CD14-positive monocyte (primary cell): Measurements from ENCODE around the gene HOXC12. TPM values are rescaled to one million over a fixed set of nuclear protein-coding genes. Genes with fewer than 3 reads are reported as not detected.
A peak's percentile ranks its signal among the peaks of the same experiment; 100 is the strongest.

ENCODE experiments used
- DNase-seq, 3 donors: peaks; one replicate each; pipeline ENCODE4 v3.0.0-alpha.2; 2011 to 2022
- H2AFZ ChIP-seq: 2 replicates; pipeline ENCODE4 v1.6.0; 2012; ENCODE audit warnings: mild to moderate bottlenecking, low read depth, low read length, inconsistent platforms; ENCODE audit not compliant: insufficient read depth, poor library complexity, severe bottlenecking
- H3K27ac ChIP-seq, 2 donors: 1 replicate in 1 of 2; 2 replicates in 1 of 2; pipeline ENCODE4 v1.5.1; 2012 to 2013; ENCODE audit warnings: low read length in 2 of 2, control low read depth in 1 of 2, inconsistent platforms in 1 of 2, low read depth in 1 of 2, mild to moderate bottlenecking in 1 of 2
- H3K27me3 ChIP-seq, 2 donors: one replicate each; pipeline versions ENCODE4 v1.6.0 to v1.6.1; 2011 to 2013; ENCODE audit warnings: low read length in 2 of 2; ENCODE audit not compliant: control insufficient read depth in 2 of 2, insufficient read depth in 2 of 2
- H3K36me3 ChIP-seq, 2 donors: replicated peaks in 1 of 2; 1 replicate in 1 of 2; 2 replicates in 1 of 2; pipeline versions ENCODE4 v1.5.1 to v1.6.1; 2012 to 2013; ENCODE audit warnings: low read length in 2 of 2, control low read depth in 1 of 2, inconsistent platforms in 1 of 2, mild to moderate bottlenecking in 1 of 2; ENCODE audit not compliant: insufficient read depth in 2 of 2, control insufficient read depth in 1 of 2
- H3K4me1 ChIP-seq, 2 donors: 1 replicate in 1 of 2; 2 replicates in 1 of 2; pipeline versions ENCODE4 v1.5.1 to v1.6.1; 2012 to 2013; ENCODE audit warnings: low read length in 2 of 2, control low read depth in 1 of 2, inconsistent platforms in 1 of 2, mild to moderate bottlenecking in 1 of 2, moderate library complexity in 1 of 2; ENCODE audit not compliant: insufficient read depth in 2 of 2, control insufficient read depth in 1 of 2
- H3K4me2 ChIP-seq: replicated peaks from 2 replicates; pipeline ENCODE3; 2012; ENCODE audit warnings: low read length, moderate library complexity, mild to moderate bottlenecking; ENCODE audit not compliant: poor library complexity, severe bottlenecking; ENCODE audit errors: extremely low read depth
- H3K4me3 ChIP-seq, 3 experiments: fragments of 200-600 bp in 1 of 3; sonication (generic) in 1 of 3; replicated peaks in 1 of 3; 1 replicate in 2 of 3; 2 replicates in 1 of 3; pipeline ENCODE4 v1.5.1; 2011 to 2013; ENCODE audit warnings: low read length in 3 of 3, mild to moderate bottlenecking in 3 of 3, control low read depth in 2 of 3, low read depth in 2 of 3, inconsistent platforms in 1 of 3, moderate library complexity in 1 of 3
- H3K79me2 ChIP-seq: 2 replicates; pipeline ENCODE4 v1.6.0; 2012; ENCODE audit warnings: mild to moderate bottlenecking, control low read depth, inconsistent platforms, low read length, moderate library complexity; ENCODE audit not compliant: insufficient read depth
- H3K9ac ChIP-seq: 2 replicates; pipeline ENCODE4 v1.6.0; 2017; ENCODE audit warnings: low read length, mild to moderate bottlenecking; ENCODE audit not compliant: insufficient read depth, poor library complexity, severe bottlenecking
- H3K9me3 ChIP-seq, 2 donors: replicated peaks in 1 of 2; 1 replicate in 1 of 2; 2 replicates in 1 of 2; pipeline versions ENCODE4 v1.5.1 to v1.6.1; 2012 to 2013; ENCODE audit warnings: low read length in 2 of 2, control low read depth in 1 of 2; ENCODE audit not compliant: control insufficient read depth in 1 of 2, insufficient read depth in 1 of 2
- H4K20me1 ChIP-seq: 2 replicates; pipeline ENCODE4 v1.6.0; 2012; ENCODE audit warnings: mild to moderate bottlenecking, low read length, control low read depth, moderate library complexity; ENCODE audit not compliant: insufficient read depth
- H3K27ac Mint-ChIP-seq, 7 donors: one replicate each; pipeline ENCODE4 v1.8.0; 2020; ENCODE audit warnings: mild to moderate bottlenecking in 7 of 7, mixed read lengths in 7 of 7, moderate library complexity in 6 of 7, inconsistent platforms in 2 of 7
- H3K27me3 Mint-ChIP-seq, 3 donors: one replicate each; pipeline ENCODE4 v1.8.0; 2021 to 2022; ENCODE audit warnings: low read depth in 3 of 3, mild to moderate bottlenecking in 3 of 3, mixed read lengths in 3 of 3, moderate library complexity in 3 of 3, inconsistent platforms in 1 of 3
- H3K36me3 Mint-ChIP-seq, 2 donors: one replicate each; pipeline ENCODE4 v1.8.0; 2020; ENCODE audit warnings: mixed read lengths in 2 of 2, inconsistent platforms in 1 of 2, mild to moderate bottlenecking in 1 of 2
- H3K4me1 Mint-ChIP-seq: one replicate; pipeline ENCODE4 v1.8.0; 2020; ENCODE audit warnings: mild to moderate bottlenecking, mixed read lengths
- H3K4me3 Mint-ChIP-seq, 2 donors: one replicate each; pipeline ENCODE4 v1.8.0; 2020; ENCODE audit warnings: mild to moderate bottlenecking in 2 of 2, mixed read lengths in 2 of 2, moderate library complexity in 1 of 2
- H3K9me3 Mint-ChIP-seq, 7 donors: one replicate each; pipeline ENCODE4 v1.8.0; 2020 to 2022; ENCODE audit warnings: mixed read lengths in 7 of 7, mild to moderate bottlenecking in 6 of 7, moderate library complexity in 6 of 7, inconsistent platforms in 2 of 7
- CTCF ChIP-seq: fragments of 200-600 bp; IDR thresholded peaks from one replicate; pipeline ENCODE4 v1.8.0; 2022; ENCODE audit warnings: antibody characterized with exemption, mild to moderate bottlenecking
- WGBS: methylation state at CpG from one replicate; pipeline ENCODE4 v1.1.5; 2013; ENCODE audit warnings: missing lambda C conversion rate; ENCODE audit not compliant: insufficient coverage; 5-methylcytosine and 5-hydroxymethylcytosine counted together
- intact Hi-C, 2 donors: fragments of 100-400 bp; cut with micrococcal nuclease; formaldehyde crosslinking; loops; one replicate each; pipeline versions ENCODE4 v1.15.0 to v1.15.1; 2023
- polyA plus RNA-seq, 3 donors: library from polyadenylated mRNA; depleted of rRNA in 1 of 3; unstranded in 2 of 3; stranded (reverse) in 1 of 3; fragments of 300-500 nt in 2 of 3; fragments of >200 nt in 1 of 3; fragmentation: Illumina TruSeq in 2 of 3; gene quantifications; 1 replicate in 2 of 3; 2 replicates in 1 of 3; pipeline ENCODE4 v1.2.3, GENCODE V29; 2012 to 2021

The HOXC12 gene
- polyA plus RNA-seq, 3 donors: not detected

GRCh38 chr12:53951577-53952334 is 2.9 kb upstream of the HOXC12 start:
- peaks cover 6% of the 10 kb centered on the region for H3K4me1 Mint-ChIP-seq
- peaks cover 90 to 99% of the 10 kb centered on the region in 2 donors for H3K27me3 ChIP-seq
- no peak overlapping the region for H3K27ac ChIP-seq
- peaks cover 3 to 83% of the 10 kb centered on the region in 2 donors for H3K9me3 ChIP-seq
- no peaks in the 10 kb centered on the region for H3K4me1 ChIP-seq
- peaks cover 0 to 52% (median 23%) of the 10 kb centered on the region in 7 donors for H3K9me3 Mint-ChIP-seq
- no peak overlapping the region for H3K4me2 ChIP-seq
- no peak overlapping the region for H3K4me3 ChIP-seq
- peaks cover 97 to 99% (median 97%) of the 10 kb centered on the region in 3 donors for H3K27me3 Mint-ChIP-seq
- intact Hi-C loops: loop anchor here in 1 of 2 donors (5.0 kb wide), 1 partner anchor 46 kb away; no protein-coding TSS in a partner anchor
- H3K36me3 ChIP-seq: no peaks in the 10 kb centered on the region
- no peaks in the 10 kb centered on the region for H4K20me1 ChIP-seq
- no peak for TF ChIP-seq CTCF
- no peak overlapping the region for H3K27ac Mint-ChIP-seq
- peak overlapping the region in 1 of 2 donors; percentile 62 for H3K4me3 Mint-ChIP-seq
- no peak overlapping the region for H3K9ac ChIP-seq
- WGBS: 4% methylated on average over 47 of the region's 47 CpGs
- H2AFZ ChIP-seq: no peak overlapping the region
- H3K79me2 ChIP-seq: no peaks in the 10 kb centered on the region
- peaks cover 2 to 12% of the 10 kb centered on the region in 2 donors for H3K36me3 Mint-ChIP-seq
- DNase-seq: no peak

GRCh38 chr12:53952335-53952694 is 2.4 kb upstream of the HOXC12 start:
- Histone ChIP-seq H2AFZ (no peak overlapping the region), H3K36me3 (no peaks in the 10 kb centered on the region), H3K9ac (no peak overlapping the region), H3K27me3 (peaks cover 92 to 99% of the 10 kb centered on the region in 2 donors), H3K79me2 (no peaks in the 10 kb centered on the region), H4K20me1 (no peaks in the 10 kb centered on the region), H3K9me3 (peaks cover 3 to 86% of the 10 kb centered on the region in 2 donors), H3K4me3 (no peak overlapping the region), H3K4me1 (no peaks in the 10 kb centered on the region), H3K27ac (no peak overlapping the region), H3K4me2 (no peak overlapping the region)
- Mint-ChIP-seq H3K9me3 (peaks cover 0 to 57% (median 23%) of the 10 kb centered on the region in 7 donors), H3K4me1 (peaks cover 6% of the 10 kb centered on the region), H3K36me3 (peaks cover 2 to 12% of the 10 kb centered on the region in 2 donors), H3K4me3 (peak overlapping the region in 1 of 2 donors; percentile 62), H3K27me3 (peaks cover 97 to 99% (median 97%) of the 10 kb centered on the region in 3 donors), H3K27ac (no peak overlapping the region)
- DNase-seq: no peak
- 5% methylated on average over 6 of the region's 13 CpGs for WGBS
- intact Hi-C loops: loop anchor here in 1 of 2 donors (5.0 kb wide), 1 partner anchor 45 kb away; no protein-coding TSS in a partner anchor
- TF ChIP-seq CTCF: no peak
